DMS53 treated with DMSO at 0.1 percent for 48 hours (cell line): ENCODE measurements around the gene KCNE1.
"Not testable (repeated sequence)": the region's sequence is repeated elsewhere in the genome, so short reads cannot be mapped to it uniquely, and the experiment has no call there.

Experiments used
- DNase-seq: peaks from one replicate; lab custom pipeline; 2025; ENCODE audit not compliant: unreplicated experiment; lab: John Stamatoyannopoulos, UW

Gene KCNE1

DNA sequence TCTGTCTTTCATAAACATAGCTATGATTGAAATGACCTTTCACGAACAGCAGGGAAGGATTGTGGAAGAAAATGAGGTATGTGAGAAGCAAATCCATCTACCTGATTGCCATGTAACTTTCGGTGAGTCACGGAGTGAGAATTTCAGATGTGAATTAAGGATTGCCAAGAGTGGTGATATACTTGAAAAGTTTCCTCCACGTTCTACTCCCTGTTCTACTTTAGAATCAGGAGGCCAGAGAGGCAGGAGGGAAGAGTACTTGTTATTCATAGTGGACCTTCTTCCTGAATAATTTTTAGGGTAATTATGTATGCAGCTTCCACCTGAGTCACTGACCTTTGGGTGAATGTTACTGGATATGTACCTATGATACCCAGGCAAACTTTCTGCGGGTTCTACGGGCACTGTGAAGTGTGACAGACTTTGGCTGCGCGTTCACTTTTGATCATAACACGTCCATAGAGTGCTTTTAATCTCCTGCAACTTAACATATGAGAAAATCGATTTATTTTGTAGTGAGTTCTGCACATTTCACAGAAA lies 2.6 kb upstream of the KCNE1 start:
- DNase-seq, result no peak

DNA sequence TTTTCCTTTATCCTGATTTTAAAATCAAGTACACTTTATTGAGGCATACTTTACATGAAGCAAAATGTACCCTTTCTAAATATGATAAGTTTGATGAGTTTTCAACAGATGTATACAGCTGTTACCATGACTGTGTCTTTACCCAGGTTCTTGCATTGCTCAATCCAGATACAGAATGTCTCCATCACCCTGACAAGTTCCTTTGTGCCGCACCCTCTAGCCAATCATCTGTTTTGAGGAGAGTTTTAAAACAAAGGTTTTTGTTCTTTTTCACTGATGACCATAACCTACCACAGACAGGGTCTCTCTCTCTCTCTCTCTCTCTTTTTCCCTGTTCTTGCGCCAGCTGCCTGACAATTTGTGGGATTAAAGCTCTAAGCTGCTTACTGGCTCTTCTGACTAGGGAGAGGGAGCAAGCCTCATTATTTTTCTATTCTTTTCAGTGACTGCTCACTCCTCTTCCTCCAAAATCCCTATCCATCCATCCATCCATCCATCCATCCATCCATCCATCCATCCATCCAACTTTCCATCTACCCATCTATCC lies 1.2 kb upstream of the KCNE1 start:
- DNase-seq, result no peak

DNA sequence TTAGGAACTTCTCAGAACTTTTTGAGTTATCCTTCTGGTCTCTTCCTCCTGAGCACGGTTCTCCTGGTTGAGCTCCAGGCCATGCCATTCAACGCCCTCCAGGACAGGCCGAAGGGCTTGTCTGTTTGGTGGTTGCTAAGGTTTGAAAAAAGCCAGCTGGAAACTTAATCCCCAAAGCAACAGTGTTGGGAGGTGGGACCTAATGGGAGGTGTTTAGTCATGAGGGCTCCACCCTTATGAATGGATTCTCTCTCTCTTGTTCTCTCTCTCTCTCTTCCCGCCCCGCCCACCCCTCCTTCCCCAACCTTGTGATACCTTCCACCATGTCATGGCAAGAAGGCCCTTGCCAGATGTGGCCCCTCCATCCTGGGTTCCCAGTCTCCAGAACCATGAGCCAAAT lies 829 bp downstream of the KCNE1 start:
- DNase-seq, result no peak

DNA sequence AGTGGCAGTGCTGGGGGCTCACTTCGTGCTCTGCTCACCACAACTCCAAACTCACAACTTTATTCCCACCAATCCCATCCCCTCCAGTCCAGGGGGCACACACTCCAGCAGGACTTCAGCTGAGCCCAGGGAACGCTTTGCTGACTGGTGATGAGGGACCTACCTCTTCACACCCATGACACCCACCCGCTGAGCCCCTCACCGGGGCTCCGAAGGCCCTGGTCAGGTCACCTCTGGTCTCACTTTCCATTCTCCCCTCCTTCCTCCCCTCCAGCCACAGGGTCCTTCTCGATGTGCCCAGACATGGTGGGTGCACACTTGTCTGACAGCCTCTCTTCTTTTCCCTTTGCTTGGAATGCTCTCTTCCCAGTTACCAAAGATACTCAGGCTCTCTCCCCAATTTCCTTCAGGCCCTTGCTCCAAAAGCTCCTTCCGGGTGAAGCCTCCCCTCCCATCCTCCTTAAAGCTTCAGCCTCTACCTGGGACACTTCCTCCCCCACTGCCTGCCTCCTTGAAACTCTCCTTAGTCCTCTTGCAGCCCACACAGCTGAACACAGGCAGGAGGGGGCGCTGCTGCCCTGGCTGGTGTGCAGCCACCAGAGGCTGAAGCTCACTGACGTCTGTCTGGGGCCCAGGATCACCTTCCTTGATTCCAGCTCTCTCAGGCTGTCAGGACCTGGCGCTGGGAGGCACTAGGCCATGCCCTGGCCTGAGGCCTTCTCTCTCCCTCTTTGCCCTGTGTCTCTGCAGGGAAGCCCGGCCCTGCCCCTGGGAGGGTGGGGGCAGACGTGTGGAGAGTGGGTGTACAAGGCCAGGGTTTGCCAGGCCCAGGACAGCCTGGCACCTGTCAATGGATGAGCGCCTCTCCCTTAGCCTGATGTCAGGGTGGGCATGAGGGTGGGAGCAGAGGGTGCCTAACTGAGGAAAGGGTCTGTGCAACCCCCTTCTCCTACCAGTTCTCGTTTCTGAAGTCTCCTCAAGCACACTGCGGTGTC lies 1.6 kb downstream of the KCNE1 start:
- peak; percentile 54 for DNase-seq

DNA sequence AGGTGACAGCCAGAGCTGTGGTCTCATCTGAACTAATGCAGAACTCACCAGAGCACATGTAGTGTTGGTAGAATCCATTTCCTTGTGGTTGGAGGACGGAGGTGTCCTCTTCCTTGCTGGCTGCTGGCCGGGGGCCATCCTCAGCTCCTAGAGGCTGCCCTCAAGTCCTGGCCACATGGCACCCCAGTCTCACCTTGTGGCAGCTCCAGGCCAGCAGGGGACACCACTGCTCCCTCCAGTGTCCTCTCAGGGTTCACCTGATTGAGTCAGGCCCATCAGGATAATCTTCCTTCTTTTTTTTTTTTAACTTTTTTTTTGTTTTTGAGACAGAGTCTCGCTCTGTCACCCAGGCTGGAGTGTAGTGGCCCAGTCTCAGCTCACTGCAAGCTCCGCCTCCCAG lies 2.9 kb downstream of the KCNE1 start:
- DNase-seq, result no peak

DNA sequence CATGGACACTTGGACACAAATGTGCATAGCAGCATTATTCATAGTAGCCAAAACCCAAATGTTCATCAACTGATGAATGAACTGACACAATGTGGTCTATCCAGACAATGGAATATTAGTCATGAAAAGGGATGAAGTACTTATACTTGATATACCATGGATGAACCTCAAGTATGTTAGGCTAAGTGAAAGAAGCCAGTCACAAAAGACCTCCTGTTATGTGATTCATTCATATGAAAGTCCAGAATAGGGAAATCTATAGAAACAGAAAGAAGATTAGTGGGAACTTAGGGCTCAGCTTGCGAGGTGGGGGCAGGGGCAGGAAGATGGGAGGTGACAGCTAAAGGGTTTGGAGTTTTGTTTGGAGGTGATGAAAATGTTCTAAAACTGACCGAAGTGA lies 7.4 kb downstream of the KCNE1 start:
- no peak for DNase-seq

DNA sequence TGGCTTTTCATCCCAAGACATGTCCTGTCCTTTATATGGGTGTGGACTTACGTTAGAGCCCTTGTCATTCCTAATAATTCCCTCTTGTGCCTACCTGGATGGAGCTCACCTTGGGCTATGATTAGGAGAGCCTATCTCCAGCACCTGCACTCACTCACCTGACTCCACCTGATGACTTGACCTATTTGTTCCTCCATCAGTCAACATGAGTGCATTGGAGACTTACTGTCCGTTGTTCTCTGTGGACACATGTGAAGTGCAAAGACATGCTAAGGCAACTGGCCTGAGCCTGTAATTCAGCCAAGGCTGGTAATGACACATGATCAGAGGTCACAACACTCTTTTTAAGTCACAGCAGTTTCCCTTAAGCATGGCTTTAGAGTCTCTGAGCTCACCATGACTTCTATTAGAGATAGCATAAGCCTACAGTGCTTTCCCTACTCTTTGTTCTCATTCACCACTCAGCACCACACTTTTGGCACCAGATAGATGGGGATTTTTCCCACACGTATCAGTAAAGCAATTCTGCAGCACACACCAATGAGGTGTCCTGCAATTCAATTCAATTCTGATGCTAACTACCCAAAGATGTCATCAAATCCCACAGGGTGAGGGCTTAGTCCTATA lies 9.4 kb downstream of the KCNE1 start:
- DNase-seq, result no peak

DNA sequence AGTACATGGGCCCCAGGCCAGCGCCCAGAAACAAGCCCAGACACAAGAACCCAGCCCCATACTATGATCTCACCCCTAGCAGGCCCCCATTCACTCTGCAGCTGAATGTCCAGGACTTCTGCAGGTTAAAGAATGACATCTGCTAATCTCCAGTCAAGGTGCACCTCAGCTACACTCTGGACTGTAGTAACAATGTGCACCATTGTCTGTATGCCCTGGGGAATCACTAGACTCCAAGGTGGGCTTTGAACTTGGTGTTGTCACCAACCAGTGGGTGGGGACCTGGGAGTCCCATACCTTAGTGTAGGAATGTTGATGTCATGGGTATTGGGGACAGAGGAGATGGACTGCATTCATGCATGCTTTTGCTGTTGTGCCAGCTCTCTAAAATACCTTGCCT lies 10.3 kb downstream of the KCNE1 start:
- DNase-seq, result no peak

DNA sequence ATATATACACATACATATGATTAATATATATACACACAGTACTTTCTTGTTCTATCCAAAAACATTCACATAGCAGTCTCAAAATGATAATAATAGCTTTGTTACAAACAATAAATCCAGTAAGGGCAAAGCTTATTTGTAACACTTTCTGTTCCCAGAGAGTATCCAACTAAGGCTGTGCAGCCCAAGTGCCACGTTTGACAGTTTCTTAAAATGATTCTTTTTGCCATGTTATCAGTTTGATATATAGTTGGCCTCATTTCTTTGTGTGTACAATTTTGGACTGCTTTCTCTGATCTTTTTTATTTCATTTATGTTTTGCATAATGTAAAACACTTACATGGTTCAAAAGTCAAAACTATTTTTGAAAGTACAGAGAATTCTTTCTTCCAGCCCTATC lies 11.8 kb downstream of the KCNE1 start:
- DNase-seq, result no peak

DNA sequence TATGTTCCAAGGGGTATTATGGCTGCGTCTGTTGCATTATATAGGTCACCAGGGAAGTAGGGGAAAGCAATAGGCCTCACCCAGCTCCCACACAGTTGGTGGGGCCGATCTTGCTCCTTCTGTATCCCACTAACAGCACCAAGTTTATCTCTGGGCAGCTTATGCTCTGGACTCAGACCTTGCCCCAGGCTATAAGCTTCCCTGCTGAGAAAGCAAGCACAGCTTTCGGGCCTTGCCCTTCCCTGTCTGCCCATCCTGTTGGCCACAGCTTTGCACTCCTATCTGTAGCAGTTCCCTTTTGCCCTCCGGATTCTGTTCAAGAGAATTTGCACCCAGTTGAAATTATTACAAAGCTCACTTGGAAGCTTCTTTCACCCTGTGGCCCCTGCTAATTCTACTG lies 12.9 kb downstream of the KCNE1 start:
- DNase-seq, result no peak

DNA sequence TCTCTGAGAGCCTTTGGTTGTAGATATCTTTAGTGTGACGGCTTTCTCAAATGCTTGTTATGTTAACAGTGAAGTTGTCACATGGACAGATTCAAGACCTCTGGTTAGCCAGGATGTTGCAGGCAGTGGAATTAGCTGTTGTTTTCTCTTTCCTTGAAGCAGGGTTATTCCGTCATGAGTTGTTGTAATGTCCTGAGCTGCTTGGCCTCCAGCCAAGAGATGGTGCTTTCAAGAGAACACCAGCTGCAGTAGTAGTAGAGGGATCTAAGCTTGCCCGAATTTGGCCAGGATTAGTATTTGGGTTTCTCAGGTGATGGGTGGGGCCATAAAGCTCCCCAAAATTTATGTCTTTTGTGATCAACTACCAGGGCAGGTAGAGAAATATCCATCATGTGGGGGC lies 13.4 kb downstream of the KCNE1 start:
- DNase-seq, result no peak

DNA sequence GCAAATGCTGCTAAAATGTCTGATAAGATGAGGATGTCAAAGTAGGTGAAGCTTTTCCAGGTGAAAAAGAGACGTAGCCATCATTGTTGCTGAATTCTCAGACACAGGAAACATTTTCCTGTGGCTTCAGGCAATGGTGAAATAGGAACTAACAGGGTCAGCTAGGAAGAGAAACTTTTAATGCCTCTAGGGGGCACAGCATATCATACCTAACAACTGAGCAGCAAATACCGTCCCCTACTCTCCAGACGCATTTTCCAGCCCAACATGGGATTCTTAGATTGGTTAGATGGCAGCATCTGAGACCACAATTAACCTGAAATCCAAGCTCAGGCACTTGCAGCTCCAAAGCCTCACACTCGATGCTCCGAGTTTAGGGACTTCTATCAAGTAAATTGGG lies 28.2 kb downstream of the KCNE1 start:
- not testable (repeated sequence) for DNase-seq

DNA sequence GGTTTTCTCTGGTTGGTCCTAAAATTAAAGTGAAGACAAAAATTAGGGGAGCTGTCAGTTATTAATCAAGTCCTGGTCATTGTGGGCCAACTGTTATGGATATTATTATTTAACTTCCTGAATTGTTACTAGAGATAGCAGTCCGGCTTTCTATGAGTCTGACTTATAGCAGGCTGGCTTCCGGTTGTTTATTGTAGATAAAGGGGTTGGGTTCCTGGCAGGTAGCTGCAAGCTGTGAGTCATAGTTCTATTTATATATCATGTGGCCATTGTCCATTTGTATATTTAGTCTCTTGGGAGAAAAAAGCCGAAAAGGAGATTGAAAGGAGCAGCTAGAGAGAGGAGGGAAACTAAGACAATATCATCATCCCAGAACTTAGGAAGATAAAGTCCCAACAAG lies 28.6 kb downstream of the KCNE1 start:
- not testable (repeated sequence) for DNase-seq

DNA sequence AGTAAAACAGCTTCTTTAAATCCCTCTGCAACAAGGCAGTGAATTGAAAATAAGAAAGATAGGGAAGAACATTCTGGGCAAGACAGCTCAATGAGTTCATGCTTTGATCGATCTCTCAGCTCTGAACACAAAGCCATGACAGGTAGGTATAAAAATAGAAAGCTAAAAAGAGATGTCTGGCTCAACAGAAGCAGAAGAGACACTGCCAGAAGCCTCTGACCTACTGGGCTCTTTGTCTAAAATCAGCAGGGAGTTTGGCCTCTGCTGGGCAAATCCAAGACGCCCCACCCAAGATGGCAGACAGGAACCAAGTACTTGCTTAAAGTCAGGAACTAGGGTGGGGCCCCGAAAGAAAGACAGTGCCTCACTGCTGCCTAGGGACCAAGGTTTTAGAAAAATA lies 44.7 kb downstream of the KCNE1 start:
- DNase-seq, result not testable (repeated sequence)

DNA sequence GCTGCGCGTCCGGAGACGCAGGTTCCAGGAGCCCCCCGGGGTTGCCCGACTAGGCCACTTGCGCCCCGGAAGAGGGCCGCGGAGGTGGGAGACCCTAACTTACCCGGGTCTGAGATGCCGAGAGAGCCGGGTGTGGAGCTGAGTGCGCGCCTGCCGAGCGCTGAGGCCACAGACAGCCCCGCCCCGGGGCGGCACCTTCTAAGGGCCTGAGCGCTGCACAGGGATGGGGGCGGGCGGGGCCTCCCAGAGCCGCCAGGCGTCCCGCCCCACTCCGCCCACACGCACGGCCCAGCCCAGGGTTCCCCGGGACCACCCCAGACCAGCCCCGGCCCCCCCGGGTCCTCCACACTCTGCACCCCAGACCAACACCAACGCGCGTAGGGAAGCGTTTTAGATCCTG lies 52.6 kb downstream of the KCNE1 start:
- not testable (repeated sequence) for DNase-seq

DNA sequence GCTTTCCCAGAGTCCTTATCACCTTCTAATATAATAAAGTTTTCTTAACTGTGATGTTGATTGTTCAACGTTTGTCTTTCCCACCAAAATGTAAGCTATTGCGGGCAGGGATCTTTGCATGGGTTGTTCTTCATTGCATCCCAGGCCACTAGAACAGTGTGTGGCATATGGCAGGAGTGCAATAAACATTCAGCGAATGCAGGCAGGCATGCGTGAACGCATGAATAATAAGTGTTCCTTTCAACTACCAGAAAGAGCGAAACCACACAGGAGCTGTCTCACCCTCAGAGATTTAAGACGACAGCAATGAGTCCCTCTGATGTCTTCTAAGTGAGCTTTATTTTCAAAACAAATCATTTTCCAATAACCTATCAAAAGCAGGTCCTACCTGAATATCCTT lies 53.7 kb downstream of the KCNE1 start:
- DNase-seq, result not testable (repeated sequence)

DNA sequence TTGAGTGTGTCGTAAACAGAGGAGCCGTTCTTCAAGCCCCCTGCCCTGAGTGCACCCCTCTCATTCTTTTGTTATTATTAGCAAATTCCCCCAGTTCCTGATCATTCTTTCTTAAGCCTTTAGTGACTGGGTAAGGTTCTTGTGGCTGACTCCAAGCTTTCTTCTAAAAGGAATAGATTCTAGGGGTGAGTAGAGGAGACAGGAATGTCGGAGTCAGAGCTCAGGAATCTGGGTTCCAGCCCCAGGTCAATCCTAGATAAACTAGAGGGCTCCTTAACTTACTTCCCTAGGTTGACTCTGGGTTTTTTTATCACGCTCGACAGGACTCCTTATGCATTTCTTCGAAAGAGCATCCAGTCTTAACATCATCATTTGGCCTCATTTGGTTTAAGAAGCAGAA lies 55.8 kb downstream of the KCNE1 start:
- DNase-seq, result not testable (repeated sequence)

DNA sequence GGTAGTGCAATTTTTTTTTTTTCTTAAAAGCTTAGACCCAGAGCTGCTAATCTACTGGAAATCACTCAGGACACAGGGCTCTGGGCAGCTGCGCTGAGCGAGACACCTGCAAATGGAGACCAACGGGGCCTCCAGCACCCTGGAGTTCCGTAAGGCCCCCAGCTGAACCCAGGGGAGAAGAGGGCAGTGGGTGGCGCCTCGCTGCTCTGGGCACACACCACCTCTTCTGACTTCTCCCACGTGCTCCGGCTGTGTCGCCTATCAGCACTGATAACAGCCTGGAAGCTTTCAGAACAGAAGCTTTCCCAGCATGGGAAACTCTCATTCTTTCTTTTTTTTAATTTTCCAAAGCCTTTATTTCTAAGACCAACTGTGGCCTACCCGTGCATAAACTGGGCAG lies 56.4 kb downstream of the KCNE1 start:
- not testable (repeated sequence) for DNase-seq

DNA sequence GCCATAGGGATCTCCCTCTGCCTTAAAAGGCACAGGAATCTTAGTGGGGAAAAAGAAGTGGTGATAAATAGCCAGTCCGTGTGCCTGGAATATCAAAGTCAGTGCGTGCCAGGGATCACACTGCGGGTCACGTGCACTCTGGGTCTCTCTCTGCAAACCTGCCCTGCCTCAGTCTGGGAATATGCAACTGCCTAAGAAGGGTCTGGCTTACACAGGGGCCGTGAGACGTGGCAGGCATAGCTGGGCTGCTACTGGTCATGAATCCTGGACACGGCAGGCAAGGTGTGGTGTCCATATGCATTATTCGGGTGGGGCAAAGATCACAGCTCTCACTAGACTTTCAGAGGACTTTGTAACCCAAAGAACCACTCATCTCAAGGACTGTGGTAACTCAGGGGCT lies 65.0 kb downstream of the KCNE1 start:
- DNase-seq, result not testable (repeated sequence)

DNA sequence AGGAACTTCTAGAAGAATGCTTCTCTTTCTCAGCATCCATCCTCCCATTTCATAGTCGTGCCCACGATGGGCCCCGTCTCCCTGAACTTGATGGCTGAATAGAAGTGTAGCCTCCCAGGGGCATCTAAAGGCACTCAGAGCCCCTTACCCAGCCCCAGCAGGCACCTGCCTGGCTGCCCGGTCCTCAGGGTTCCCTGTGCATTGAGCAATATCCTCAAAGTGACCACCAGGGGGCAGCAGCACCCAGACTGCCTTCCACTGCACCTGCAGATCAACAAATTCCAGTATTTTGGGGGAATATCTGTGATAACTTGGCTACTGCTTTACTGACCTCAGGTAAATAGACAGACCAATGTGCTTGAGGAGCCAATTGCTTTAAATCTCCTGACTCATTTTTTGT lies 68.5 kb downstream of the KCNE1 start:
- not testable (repeated sequence) for DNase-seq

DNA sequence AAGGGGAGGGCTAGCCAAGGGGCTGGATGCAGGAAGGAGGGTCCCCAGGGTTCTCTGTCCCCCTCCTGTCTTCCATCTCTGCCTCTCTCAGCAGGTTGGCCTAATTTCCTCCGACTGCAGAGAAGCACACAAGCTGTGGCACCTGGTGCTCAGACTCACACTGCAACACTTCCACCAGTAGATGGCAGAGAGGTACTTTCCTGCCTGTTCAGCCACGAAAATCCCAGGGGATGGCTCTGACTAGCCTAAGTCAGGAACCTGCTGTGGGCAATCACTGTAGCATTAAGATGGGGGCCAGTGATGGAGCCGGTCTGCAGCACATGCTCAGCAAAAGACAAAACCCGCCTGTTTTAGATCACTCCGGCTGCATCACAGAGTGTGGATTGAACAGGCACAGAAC lies 82.3 kb downstream of the KCNE1 start:
- not testable (repeated sequence) for DNase-seq

DNA sequence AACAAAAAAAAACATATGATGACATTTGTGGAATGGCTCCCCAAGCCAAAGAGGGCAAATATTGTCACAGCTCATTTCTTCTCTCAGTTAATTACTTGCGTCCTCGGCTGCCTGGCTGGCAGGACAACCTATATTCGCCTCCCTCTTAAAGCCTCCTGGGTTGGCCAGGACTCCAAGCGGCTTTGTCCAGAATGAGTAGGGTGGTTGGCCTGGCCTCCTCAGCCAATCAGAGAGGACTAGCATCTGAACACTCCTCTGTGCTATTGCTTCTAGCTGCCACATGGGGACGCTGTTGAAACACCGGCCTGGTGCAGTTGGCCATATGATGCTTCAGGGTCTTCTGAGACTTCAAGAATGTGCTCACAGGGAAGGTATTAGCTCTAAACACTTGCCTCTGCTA lies 83.6 kb downstream of the KCNE1 start:
- DNase-seq, result not testable (repeated sequence)
